Right hindlimb (tissue), 1 donor: ENCODE results near the gene LRRC71.
A peak's percentile ranks its signal among the peaks of the same experiment; 100 is the strongest.
"Not testable (repeated sequence)": the region's sequence is repeated elsewhere in the genome, so short reads cannot be mapped to it uniquely, and the experiment has no call there.

Experiments used
- DNase-seq: peaks from one replicate; pipeline ENCODE4 v3.0.0-alpha.2; 2018

Gene LRRC71

GRCh38 chr1:156906206-156906906 is 14.1 kb upstream of the LRRC71 start:
- DNase-seq: no peak

- no peak for DNase-seq
These were observed 11.9 kb upstream of the LRRC71 start for GRCh38 chr1:156908541-156908940.

GRCh38 chr1:156908955-156909354 is 11.5 kb upstream of the LRRC71 start:
- no peak for DNase-seq

DNA sequence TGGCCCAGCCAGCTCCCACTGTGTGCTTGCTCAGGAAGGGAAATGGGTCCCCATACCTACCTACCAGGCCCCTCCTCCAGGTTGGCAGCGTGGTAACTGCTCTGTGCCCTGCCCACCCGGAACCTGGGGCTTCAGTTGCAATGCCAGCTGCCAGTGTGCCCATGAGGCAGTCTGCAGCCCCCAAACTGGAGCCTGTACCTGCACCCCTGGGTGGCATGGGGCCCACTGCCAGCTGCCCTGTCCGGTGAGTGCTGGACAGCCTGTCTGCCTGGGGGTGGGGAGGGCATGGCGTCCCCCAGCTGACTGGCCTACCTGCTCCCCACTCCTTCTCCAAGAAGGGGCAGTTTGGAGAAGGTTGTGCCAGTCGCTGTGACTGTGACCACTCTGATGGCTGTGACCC is 10.8 kb upstream of the LRRC71 start:
- no peak for DNase-seq

DNA sequence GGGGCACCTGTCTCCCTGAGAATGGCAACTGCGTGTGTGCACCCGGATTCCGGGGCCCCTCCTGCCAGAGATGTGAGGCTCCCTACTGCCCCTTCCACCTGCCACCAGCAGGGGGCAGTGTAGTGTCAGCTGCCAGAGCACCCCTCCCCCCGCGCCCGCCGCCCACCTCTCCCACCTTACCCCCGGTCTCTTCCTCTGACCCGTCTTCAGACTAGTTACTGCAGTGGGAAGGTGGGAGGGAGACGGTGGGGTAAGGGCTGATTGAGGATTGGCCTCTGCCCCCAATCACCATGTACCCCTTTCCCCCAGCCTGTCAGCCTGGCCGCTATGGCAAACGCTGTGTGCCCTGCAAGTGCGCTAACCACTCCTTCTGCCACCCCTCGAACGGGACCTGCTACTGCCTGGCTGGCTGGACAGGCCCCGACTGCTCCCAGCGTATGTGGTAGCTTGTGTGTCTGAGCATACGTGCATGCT is 10.1 kb upstream of the LRRC71 start:
- DNase-seq: peak; percentile 41

DNA sequence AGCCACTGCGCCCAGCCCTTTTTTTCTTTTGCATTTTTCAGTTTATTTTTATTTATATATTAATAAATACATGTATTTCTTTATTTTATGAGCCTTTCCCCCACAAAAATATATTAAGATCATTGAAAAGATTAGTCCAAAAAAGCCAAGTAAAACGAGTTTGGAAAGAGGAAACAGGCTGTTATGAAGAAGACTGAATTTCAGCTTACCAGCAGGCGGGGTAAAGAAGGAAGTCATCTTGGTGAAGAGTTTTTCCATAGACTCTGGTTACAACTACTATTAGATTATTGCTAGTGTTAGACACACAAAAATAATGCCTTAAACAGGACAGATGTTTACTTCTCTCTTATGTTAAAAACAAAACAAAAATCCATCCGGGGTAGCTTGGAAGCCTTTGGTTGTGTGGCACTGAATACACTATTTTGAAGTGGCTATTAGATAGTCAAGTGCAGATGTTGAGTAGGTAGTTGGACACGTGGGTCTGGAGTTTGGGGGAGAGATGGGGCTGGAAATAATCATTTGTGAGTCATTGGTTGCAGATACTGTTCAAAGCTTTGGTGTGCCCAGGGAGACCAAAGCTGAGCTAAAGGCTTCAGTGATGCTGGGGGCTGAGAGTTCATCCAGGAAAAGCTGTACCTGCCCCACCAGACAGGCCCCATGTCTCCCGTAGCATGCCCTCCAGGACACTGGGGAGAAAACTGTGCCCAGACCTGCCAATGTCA is 8.7 kb upstream of the LRRC71 start:
- no peak for DNase-seq

- DNase-seq: no peak
These were observed 8.1 kb upstream of the LRRC71 start for GRCh38 chr1:156912310-156912709.

DNA sequence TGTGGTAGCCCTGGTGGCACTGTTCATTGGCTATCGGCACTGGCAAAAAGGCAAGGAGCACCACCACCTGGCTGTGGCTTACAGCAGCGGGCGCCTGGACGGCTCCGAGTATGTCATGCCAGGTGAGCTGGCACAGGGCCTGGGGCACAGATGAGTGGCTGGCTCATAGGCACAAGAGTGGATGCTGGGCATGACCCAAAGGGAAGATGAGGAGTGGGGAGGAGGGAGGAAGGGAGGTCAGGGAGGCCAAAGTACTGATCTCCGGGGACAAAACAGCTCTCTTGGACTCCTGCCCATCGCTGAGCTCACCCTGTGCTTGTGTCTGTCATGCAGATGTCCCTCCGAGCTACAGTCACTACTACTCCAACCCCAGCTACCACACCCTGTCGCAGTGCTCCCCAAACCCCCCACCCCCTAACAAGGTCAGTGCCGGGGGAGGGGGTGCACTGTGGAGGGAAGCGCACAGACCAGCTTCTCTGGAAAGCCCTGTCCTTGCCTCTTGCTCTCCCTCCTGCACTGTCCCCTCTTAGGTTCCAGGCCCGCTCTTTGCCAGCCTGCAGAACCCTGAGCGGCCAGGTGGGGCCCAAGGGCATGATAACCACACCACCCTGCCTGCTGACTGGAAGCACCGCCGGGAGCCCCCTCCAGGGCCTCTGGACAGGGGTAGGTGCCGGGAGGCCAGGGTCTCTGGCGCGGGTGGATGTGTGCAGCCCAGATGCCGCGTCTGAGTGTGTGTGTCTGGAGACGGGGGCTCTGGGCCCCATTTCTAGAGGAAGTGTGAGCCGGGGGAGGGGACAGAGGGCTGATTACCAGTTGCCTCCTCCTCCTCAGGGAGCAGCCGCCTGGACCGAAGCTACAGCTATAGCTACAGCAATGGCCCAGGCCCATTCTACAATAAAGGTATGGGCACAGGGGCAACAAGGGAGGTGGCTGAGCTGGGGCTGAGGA is 7.3 kb upstream of the LRRC71 start:
- DNase-seq: no peak

GRCh38 chr1:156913809-156914387 is 6.5 kb upstream of the LRRC71 start:
- no peak for DNase-seq

DNA sequence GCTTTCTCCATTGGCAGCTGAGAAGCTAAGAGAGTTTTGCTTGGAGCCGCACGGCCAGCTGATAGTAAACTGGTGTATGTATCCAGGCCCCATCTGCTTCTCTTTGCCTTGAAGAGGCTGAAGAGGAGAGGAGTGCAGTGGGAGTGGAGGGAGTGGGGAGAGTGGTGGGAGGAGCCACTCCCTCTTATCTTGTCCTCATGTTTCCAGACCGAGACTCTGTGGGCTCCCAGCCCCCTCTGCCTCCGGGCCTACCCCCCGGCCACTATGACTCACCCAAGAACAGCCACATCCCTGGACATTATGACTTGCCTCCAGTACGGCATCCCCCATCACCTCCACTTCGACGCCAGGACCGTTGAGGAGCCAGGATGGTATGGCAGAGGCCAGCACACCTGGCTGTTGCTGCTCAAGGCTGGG is 6.0 kb upstream of the LRRC71 start:
- no peak for DNase-seq

GRCh38 chr1:156921053-156921529 is 659 bp downstream of the LRRC71 start:
- no peak for DNase-seq

GRCh38 chr1:156922986-156923669 is 2.7 kb downstream of the LRRC71 start:
- DNase-seq: no peak

- DNase-seq: no peak
These were observed 3.4 kb downstream of the LRRC71 start for GRCh38 chr1:156923670-156924477.

GRCh38 chr1:156924478-156925153 is 4.2 kb downstream of the LRRC71 start:
- DNase-seq: no peak

DNA sequence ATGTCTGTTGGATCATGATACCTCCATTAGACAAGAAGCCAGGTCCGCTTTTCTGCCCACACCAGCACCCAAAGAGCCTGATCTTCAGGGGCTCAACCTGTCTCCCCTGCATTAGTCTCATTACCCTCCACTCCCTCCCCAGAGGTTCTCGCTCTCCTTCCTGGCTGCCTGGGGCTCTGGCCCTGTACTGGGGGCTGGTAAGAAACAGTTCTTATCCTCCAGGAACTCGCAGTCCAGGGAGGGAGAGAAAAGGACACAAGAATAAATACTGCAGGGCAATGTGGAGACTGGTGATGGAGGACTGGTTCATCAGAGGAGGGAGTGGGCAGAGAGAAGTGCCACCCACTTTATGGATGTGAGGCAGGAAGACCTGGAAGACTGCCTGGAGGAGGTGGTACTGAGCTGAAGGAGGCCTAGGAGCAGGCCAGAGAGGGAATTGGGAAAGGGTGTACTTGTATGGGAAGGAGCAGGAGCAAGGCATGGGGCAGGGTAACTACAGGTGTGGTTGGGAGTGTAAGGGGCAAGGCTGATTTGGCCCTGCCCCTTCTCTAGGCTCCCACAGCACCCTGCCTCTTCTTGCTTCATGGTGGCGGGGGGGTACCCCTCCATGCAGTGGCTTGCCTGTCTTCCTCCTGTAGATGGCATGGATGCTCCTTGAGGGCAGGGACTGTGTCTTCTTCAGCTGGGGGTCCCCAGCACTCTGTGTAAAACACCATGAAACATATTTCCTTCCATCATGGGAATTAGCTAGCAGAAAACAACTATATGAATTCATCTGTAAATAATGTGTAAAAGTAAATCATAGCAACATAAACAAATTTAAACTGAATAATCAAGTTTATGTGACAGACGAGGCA is 5.0 kb downstream of the LRRC71 start:
- no peak for DNase-seq

- DNase-seq: no peak
These were observed 5.7 kb downstream of the LRRC71 start for GRCh38 chr1:156926175-156926574.

- DNase-seq: not testable (repeated sequence)
These were observed 6.3 kb downstream of the LRRC71 start for GRCh38 chr1:156926695-156927094.

DNA sequence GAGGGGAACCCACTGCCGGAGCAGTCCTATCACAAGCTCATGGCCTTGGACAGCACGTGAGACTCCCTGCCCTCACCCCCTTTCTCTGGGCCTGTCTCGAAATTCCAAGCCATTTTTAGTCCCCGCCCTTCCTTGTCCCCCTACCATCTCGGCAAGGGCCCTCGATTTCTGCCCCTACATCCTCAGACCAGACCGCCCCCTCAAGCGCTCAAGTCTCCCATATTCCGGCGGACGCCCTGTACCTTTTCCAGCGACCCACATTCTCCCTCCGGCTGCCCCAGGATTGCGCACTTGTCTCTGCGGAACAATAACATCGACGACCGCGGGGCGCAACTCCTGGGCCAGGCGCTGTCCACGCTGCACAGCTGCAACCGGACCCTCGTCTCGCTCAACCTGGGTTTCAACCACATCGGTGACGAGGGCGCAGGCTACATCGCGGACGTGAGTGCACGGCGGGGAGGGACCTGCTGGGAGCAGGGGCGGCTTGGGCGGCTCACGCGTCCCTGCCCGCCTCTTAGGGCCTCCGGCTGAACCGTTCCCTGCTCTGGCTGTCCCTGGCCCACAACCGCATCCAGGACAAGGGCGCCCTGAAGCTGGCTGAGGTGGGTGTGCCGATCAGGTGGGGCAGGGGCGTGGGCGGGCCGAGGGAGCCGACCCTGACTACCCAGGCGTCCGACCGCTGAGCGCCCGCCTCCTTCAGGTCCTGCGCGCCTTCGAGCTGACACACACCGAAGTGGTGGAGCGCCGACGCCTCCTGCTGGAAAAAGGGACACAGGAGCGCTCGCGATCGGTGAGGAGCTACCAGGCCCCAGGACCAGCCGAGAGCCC is 7.0 kb downstream of the LRRC71 start:
- DNase-seq: peak; percentile 80
